Activated CD4-positive, alpha-beta T cell treated with anti-CD3 and anti-CD28 coated beads, Interleukin-2, Interleukin-6, amounts not matched to agents 100 ng/mL and 50 ng/mL, durations not matched to agents 16 hours and 8 hours (primary cell): ENCODE data around the gene PLD1.
"Not testable (repeated sequence)": the region's sequence is repeated elsewhere in the genome, so short reads cannot be mapped to it uniquely, and the experiment has no call there.

Experiments
- DNase-seq: peaks from one replicate; pipeline ENCODE4 v3.0.0-alpha.2; 2020

Gene PLD1

DNA sequence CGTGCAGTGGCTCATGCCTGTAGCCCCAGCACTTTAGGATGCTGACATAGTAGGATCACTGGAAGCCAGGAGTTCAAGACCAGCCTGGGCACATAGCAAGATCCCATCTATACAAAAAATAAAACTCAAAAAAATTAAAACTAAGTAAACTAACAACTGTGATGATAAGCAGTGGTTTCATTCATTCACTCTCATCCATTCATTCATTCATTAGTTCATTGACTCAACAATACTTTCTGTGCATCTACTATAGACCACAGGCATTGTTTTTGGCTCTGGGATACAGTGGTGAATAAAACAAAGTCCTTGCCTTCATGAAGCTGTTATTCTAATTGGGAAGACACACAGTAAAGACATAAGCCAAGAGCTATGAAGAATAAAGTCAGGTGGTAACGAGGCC lies 25.3 kb upstream of the PLD1 start:
- no peak for DNase-seq

DNA sequence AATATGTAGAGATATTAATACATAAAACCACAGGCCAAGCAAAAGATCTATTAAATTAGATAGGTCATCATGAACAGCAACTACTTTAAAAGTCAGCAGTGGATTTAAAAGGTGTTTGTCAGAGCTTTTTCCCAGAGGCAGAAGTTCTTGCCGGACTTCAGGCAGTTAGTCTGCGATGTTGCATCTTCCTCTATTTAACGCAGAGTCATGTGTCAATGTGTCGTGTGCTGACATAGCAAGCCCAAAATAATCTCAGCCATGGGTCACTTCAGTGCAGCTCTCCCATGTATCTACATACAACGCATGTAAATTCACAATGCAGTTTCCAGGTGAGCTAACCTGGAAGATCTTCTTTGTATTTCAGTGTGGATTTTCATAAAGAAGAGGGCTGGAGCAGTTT lies 24.8 kb upstream of the PLD1 start:
- DNase-seq = no peak

- no peak for DNase-seq
These were observed 24.1 kb upstream of the PLD1 start for GRCh38 chr3:171834461-171834801.

DNA sequence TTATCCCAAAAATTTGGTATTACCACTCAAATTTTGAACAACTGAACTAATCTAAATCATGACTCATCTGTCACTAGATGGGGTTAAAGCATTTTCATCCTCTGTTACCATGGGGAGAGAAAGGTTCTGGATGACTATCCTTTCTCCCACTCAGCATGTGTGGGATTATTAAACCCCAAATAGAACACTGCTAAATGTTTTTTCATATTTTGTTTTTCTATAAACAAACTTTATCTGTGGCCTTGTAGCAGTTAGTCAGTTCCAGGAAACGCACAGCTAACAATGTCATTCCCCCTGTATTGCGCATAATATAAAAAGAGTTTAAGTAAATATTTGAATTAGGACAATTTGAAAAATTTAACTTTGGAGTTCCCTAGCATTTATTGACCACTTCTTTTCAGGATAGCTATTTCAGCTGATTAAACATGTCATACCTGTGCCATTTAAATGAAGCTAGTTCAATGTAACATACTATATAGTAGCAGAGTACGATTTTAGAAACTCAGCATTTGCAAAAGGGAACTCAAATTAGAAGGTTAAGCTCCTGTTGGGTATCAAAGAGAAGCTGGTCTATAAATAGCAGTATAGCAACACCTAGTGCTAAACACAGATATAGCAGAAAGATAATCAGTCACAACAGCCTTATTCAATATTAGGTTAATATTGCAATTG lies 23.6 kb upstream of the PLD1 start:
- DNase-seq = peak; percentile 25

DNA sequence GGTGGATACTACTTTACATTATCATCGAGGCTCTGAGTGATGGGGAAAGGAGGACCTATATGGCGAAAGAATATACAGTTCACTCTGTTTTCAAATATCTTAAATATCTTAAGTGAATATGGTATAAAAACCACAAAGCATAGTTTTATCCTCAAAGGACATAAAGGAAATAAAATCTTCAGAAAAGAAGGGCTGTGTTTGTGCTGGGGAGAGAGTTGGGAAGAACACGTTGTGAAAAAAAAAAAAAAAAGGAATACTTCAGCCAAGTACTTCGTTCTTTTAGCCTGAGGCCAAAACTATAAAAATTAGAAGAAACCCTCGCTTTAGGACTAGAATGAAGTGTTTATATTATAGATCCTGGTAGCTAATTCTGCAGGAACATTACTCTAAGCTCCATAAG lies 22.7 kb upstream of the PLD1 start:
- DNase-seq = no peak

DNA sequence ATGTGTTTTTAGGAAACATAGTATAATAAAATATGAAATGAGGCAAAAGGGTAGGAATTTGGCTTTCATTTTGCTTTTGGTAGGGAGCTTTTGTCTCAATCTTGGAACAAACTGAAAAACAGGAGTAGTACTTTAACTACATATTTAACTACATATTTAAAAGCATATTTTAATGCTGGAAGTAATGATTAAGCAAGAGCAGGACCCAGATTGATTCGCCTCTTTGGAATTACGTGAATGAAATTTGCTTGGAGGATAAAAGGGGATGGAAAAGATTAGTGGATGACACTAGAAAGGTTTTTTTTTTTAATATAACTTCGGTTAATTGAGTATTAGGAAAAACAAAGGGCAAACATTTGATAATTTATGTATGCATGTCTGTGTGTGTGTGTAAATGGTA lies 21.7 kb upstream of the PLD1 start:
- no peak for DNase-seq

GRCh38 chr3:171830518-171830875 lies 20.2 kb upstream of the PLD1 start:
- DNase-seq = no peak

GRCh38 chr3:171829841-171830517 lies 19.7 kb upstream of the PLD1 start:
- peak; percentile 33 for DNase-seq

DNA sequence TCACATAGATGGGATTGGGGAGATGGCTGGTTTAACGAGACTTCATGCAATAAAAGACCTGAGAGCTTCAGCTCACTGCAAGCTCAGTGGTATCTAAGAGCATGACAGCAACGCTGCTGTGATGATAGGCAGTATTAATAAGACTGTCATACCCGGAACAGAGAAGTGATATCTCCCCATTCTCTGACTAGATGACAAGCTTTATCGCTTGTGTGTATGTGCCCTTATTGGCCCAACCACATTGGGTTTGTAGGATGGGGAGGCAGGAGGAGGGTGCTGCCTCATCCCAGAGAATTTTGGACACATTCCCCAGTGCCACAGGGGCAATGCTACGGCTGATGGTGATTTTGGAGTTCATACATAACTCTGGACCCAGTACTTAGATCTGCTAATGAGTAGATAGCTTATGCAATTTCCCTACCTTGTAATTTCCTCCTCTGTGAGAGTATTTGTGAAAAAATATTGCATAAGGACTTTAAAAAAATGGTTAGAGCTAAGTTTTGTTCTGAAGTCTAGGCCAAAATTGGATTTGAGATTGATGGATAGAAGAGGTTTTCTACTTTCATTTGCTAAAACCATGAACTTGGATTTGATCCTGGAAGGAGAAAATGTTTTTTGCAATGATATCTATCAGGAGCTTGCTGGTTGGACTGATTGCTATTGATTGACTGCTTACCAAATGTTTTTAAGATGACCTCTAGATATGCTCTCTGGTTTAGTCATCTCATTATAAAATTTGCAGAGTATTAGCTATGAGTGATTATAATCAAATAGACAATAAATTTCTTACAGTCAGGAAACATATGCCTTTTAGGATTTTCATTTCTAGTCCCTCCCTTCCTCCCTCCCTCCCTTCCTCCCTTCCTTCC lies 18.9 kb upstream of the PLD1 start:
- DNase-seq = no peak

DNA sequence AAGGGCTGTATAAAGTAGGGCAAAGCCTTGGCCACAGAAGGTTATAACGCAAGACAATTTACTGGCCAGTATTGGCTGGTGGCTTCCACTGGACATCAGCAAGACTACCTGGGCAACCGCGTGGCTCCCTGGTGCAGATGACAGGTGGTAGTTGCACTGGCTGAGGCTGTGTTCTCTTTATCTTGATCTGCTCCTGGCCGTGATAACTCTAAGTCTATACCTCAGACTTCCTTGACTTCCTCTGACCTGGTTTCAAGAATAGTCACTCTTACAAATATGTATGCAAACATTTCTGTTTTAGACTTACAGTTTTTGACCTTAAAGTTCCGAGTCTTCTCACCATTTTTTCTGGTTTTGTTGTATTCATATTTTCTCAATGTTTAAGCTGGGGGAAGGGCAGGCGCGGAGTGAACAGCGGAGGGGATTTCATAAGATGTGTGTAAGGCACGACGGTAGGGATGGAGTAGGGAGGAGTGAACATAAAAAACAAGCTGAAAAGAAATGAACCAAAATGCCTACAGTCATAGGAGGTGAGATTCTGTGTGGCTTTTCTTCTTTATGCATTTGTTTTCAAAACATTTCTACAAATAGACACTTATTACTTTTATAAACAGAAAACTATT lies 17.7 kb upstream of the PLD1 start:
- peak; percentile 29 for DNase-seq

DNA sequence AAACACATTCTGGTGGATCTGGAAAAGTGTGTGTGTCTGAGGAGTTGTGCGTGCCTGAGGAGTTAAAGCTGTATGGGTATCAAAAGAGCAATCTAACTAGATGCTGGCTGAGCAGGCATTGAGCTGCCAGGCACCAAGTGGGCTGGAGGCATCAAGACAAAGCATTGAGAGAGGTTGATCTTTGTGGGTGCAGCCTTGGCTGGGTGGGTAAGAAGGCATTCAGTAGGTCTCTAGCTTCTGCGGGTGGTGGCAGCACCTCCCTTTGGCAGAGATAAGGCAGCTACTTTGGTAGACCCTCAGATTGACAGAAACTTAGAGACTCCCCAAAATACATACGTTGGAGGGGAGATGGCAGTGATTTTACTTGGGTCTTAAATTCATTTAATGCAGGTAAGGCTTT lies 17.1 kb upstream of the PLD1 start:
- no peak for DNase-seq

- DNase-seq = no peak
These were observed 15.0 kb upstream of the PLD1 start for GRCh38 chr3:171825222-171825828.

DNA sequence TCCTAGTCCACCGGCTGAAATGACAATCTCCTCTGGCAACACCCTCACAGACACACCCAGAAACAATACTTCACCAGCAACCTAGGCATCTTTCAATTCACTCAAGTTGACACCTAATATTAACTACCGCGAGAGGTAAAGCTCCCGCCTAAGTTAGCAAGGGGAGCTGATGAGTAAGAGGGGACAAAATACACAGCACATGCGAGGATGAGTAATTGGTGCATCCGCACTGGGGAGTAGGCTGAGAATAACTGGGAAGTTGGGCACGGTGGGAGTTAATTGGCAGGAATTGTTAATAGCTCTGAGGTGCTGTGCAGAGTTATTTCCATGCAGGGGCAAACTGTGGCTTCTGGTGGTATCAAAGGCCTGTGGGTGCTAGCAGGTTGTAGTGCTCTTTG lies 14.5 kb upstream of the PLD1 start:
- DNase-seq = no peak

- no peak for DNase-seq
These were observed 13.8 kb upstream of the PLD1 start for GRCh38 chr3:171824116-171824515.

DNA sequence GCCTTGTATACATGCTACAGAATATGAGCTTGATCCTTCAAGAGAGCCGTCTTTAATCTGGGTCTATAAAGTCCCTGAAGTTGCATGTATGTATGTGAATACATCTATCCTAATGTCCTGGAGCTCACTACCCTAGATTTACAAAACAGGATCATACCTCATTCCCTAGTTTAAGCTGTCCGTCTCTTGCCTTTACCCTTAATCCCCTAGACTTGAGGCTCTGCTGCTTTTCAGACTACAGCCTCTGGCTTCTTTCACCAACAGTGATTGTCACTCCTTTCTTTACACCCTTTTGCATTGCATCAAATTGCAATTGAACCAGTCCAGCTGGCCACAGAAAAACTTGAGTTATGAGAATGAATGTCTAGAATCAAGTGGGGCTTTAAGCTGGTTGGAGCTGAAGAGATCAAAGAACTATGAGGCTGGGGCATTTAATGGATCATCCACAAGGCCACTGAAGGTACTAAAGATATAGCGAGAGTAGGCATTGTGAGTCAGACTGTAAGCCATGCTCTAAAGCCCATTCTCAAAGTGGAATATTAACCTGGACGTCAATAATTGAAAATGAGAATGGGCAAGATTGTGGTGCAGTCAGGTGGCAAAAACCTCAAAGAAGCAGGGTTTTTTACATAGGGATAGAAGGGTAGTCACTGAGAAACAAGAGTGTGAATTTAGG lies 12.3 kb upstream of the PLD1 start:
- DNase-seq = no peak

DNA sequence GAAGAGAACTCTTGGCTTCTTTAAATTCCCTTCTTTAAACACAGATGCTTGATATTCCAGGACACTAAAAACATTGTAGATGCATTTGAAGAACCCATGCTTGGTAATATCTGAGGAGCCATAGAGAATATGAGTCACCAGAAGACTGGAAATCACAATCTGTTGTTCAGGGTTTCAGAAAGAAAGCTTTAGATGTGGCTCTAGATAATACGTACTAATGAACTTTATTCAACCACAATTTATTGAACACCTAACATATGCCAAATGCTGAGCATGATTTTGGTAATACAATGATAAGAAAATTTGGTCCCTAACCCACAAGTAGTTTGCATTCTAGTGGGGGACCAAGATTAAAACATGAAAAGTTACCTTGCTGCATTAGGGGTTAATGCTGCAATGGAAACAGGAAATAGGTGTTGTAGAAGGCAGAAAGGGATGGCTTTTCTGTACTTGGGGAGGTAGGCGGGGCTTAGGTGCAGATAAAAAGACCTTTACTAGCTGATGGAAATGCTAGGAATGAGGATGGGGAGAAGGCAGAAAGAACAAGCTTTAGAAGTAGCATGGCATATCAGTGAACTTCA lies 11.6 kb upstream of the PLD1 start:
- DNase-seq = no peak

GRCh38 chr3:171821044-171821443 lies 10.8 kb upstream of the PLD1 start:
- no peak for DNase-seq

DNA sequence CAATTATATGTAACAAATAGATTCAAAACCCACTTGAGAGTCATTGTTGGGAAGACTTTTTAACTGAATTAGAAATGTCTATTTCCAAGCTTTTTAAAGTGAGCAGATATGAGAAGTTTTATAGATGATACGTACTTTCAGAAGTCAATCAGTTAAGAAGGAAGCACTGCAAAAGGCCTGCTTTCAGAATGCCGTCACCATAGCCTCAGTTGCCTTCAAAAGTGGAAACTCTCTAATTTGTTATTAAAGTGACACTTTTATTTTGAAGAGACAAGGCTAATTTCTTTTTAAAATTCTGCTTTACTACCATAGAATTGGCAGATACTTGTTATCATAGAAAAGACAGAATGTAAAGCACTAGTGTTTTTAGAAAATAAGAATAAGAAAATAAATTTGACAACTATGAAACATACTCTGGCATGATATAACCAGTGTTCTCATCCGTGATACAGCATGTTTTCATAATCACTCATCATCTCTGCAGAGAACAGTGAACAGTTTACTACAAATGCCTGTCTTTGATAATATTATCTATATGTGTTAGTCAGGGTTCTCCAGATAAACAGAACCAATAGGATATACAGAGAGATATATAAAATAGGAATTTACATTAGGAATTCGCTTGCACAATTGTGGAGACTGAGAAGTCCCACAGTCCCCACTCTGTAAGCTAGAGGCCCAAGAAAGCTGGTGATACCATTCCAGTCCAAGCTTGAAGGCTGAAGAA lies 7.0 kb upstream of the PLD1 start:
- no peak for DNase-seq

GRCh38 chr3:171815973-171816595 lies 5.8 kb upstream of the PLD1 start:
- DNase-seq = no peak

DNA sequence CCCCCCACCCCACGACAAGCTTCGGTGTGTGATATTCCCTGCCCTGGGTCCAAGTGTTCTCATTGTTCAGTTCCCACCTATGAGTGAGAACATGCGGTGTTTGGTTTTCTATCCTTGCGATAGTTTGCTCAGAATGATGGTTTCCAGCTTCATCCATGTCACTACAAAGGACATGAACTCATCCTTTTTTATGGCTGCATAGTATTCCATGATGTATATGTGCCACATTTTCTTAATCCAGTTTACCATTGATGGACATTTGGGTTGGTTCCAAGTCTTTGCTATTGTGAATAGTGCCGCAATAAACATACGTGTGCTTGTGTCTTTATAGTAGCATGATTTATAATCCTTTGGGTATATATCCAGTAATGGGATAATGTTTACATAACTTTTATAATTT lies 4.4 kb upstream of the PLD1 start:
- DNase-seq = not testable (repeated sequence)

- DNase-seq = peak; percentile 77
These were observed 3.7 kb upstream of the PLD1 start for GRCh38 chr3:171813897-171814460.
